HT1080 (cell line): Measurements from ENCODE around the gene CFAP46. TPM values are rescaled to one million over a fixed set of nuclear protein-coding genes. Genes with fewer than 3 reads are reported as not detected.
"Not testable (repeated sequence)": the region's sequence is repeated elsewhere in the genome, so short reads cannot be mapped to it uniquely, and the experiment has no call there.

Source experiments
- DNase-seq: peaks from one replicate; pipeline ENCODE4 v3.0.0-alpha.2; 2015; ENCODE audit warnings: low read depth
- total RNA-seq: library from RNA; depleted of rRNA; stranded (reverse); fragments of >200 nt; shearing (Covaris generic); gene quantifications from 2 replicates; pipeline ENCODE4 v1.2.3, GENCODE V29; 2014

The CFAP46 gene
- total RNA-seq, 1 experiment from 2014 or later = 0.35 TPM

GRCh38 chr10:132901351-132901750, 41.0 kb downstream of the CFAP46 start:
- DNase-seq = no peak

- DNase-seq = no peak
Measured at GRCh38 chr10:132900211-132900756, 42.1 kb downstream of the CFAP46 start.

- DNase-seq = no peak
Measured at GRCh38 chr10:132899751-132900065, 42.7 kb downstream of the CFAP46 start.

GRCh38 chr10:132899054-132899750, 43.2 kb downstream of the CFAP46 start:
- no peak for DNase-seq

- DNase-seq = no peak
Measured at GRCh38 chr10:132898391-132899053, 43.8 kb downstream of the CFAP46 start.

- no peak for DNase-seq
Measured at GRCh38 chr10:132897516-132898381, 44.6 kb downstream of the CFAP46 start.

- DNase-seq = not testable (repeated sequence)
Measured at GRCh38 chr10:132893786-132894185, 48.6 kb downstream of the CFAP46 start.

- no peak for DNase-seq
Measured at GRCh38 chr10:132893090-132893489, 49.3 kb downstream of the CFAP46 start.

GRCh38 chr10:132892004-132892403, 50.4 kb downstream of the CFAP46 start:
- no peak for DNase-seq

GRCh38 chr10:132891368-132891767, 51.0 kb downstream of the CFAP46 start:
- DNase-seq = no peak

GRCh38 chr10:132890301-132890700, 52.1 kb downstream of the CFAP46 start:
- DNase-seq = no peak

GRCh38 chr10:132889556-132889955, 52.8 kb downstream of the CFAP46 start:
- DNase-seq = no peak

GRCh38 chr10:132888898-132889490, 53.4 kb downstream of the CFAP46 start:
- peak; percentile 32 for DNase-seq

- not testable (repeated sequence) for DNase-seq
Measured at GRCh38 chr10:132888446-132888845, 53.9 kb downstream of the CFAP46 start.

- peak; percentile 28 for DNase-seq
Measured at GRCh38 chr10:132886211-132887099, 55.9 kb downstream of the CFAP46 start.

GRCh38 chr10:132885451-132886210, 56.7 kb downstream of the CFAP46 start:
- no peak for DNase-seq

GRCh38 chr10:132884691-132885271, 57.6 kb downstream of the CFAP46 start:
- DNase-seq = no peak

- no peak for DNase-seq
Measured at GRCh38 chr10:132884041-132884440, 58.3 kb downstream of the CFAP46 start.

- DNase-seq = no peak
Measured at GRCh38 chr10:132883391-132883881, 58.9 kb downstream of the CFAP46 start.
